Uterus (tissue), 2 donors: Measurements from ENCODE around the gene MAMLD1.

ENCODE experiments used
- POLR2A ChIP-seq, 2 donors: fragments of 450-650 bp; IDR thresholded peaks; one replicate each; pipeline ENCODE4 v1.6.1; 2016; ENCODE audit warnings: antibody characterized with exemption in 2 of 2, mild to moderate bottlenecking in 1 of 2, moderate library complexity in 1 of 2
- TF ChIP-seq, protein P1 (sequence below), 4 experiments: fragments of 200-600 bp in 2 of 4; fragments of 450-650 bp in 2 of 4; sonication (generic) in 2 of 4; IDR thresholded peaks; one replicate each; pipeline ENCODE4 v1.5.1; 2016 to 2019; ENCODE audit warnings: antibody characterized with exemption in 4 of 4, mild to moderate bottlenecking in 2 of 4, moderate library complexity in 1 of 4

DNA sequence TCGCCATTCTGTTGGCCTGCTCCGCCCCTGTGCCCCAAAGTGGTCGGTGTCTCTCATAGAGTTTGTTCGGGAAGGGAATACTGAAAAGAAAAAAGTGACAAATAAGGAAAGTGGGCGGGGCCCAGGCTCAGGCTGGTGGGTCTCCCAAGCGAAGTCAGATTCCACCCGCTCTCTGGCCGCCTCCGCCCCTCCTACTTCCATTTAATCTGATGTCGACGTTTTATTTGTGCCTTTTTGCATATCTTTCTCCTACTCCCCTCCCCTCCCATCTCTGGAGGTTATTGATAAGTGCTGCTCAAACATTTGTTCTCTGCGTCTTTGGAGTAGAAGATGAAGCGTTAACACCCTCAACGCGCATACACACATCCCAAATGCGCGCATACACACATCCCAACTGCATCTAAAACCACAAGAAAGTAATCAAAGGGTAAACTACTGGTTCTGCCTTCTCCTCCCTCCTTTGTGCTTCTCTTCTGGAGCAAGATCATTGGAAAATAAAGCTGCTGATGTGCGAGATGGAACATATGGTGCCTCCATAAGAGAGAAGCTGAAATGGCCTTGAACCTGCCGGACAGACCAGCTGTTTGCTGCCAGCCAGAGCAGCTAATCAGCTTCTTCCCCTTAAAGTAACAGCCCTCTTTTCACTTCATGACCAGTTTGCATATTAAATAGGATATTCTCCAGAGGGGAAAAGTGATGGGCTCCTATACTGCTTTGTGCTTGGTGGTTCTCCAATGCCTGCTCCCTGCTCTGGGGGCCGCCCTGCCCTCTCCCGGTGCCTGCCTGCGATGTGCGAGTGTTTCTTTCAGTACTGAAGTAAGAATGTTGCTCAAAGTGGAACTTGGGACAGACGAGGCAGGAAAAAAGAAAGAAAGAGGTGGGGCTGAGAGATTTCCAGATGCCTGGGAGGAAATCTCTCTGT lies 3.1 kb downstream of the MAMLD1 start:
- TF ChIP-seq, protein P1, sequence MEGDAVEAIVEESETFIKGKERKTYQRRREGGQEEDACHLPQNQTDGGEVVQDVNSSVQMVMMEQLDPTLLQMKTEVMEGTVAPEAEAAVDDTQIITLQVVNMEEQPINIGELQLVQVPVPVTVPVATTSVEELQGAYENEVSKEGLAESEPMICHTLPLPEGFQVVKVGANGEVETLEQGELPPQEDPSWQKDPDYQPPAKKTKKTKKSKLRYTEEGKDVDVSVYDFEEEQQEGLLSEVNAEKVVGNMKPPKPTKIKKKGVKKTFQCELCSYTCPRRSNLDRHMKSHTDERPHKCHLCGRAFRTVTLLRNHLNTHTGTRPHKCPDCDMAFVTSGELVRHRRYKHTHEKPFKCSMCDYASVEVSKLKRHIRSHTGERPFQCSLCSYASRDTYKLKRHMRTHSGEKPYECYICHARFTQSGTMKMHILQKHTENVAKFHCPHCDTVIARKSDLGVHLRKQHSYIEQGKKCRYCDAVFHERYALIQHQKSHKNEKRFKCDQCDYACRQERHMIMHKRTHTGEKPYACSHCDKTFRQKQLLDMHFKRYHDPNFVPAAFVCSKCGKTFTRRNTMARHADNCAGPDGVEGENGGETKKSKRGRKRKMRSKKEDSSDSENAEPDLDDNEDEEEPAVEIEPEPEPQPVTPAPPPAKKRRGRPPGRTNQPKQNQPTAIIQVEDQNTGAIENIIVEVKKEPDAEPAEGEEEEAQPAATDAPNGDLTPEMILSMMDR (IDR thresholded peaks at IDR 0.05) = peak in 1 of 4 experiments; percentile 8
- no peak for TF ChIP-seq POLR2A (IDR thresholded peaks at IDR 0.05)
